GM19467 (cell line): Measurements from ENCODE around the gene LCNL1.
"Not testable (repeated sequence)": the region's sequence is repeated elsewhere in the genome, so short reads cannot be mapped to it uniquely, and the experiment has no call there.

Experiments
- ATAC-seq: cut with Tn5 transposase; IDR thresholded peaks from one replicate; pipeline ENCODE4 v1.9.1; 2021; ENCODE audit warnings: mild to moderate bottlenecking, moderate library complexity; ENCODE audit not compliant: unreplicated experiment

Gene LCNL1

GRCh38 chr9:136991993-136992818 is 9.4 kb downstream of the LCNL1 start, which contains the start of gene PAXX:
Gene PAXX (plus strand): TSS chr9:136992422. CDS start chr9:136992444, 22 bp downstream.
- ATAC-seq = peak; percentile 64

- ATAC-seq = no peak
Observed at GRCh38 chr9:136992819-136993369, 10.1 kb downstream of the LCNL1 start.

- no peak for ATAC-seq
Observed at GRCh38 chr9:136994180-136994887, 11.5 kb downstream of the LCNL1 start.

- no peak for ATAC-seq
Observed at GRCh38 chr9:136994888-136995230, 12.1 kb downstream of the LCNL1 start.

GRCh38 chr9:136995362-136995761 is 12.6 kb downstream of the LCNL1 start:
- no peak for ATAC-seq

GRCh38 chr9:136995772-136996311 is 13.0 kb downstream of the LCNL1 start:
- no peak for ATAC-seq

- ATAC-seq = no peak
Observed at GRCh38 chr9:136996361-136997292, 13.8 kb downstream of the LCNL1 start, which contains the start of gene CLIC3. Gene CLIC3 (minus strand): TSS chr9:136996568. CDS start chr9:136996543, 25 bp downstream.

- ATAC-seq = no peak
Observed at GRCh38 chr9:136997371-136997770, 14.6 kb downstream of the LCNL1 start.

GRCh38 chr9:136997830-136998234 is 15.0 kb downstream of the LCNL1 start:
- no peak for ATAC-seq

- peak; percentile 72 for ATAC-seq
Observed at GRCh38 chr9:137000177-137000930, 17.6 kb downstream of the LCNL1 start.

GRCh38 chr9:137001857-137002645 is 19.3 kb downstream of the LCNL1 start:
- no peak for ATAC-seq

- ATAC-seq = no peak
Observed at GRCh38 chr9:137002646-137003041, 19.9 kb downstream of the LCNL1 start.

GRCh38 chr9:137004285-137004684 is 21.5 kb downstream of the LCNL1 start:
- not testable (repeated sequence) for ATAC-seq

- ATAC-seq = no peak
Observed at GRCh38 chr9:137006116-137007003, 23.6 kb downstream of the LCNL1 start.

- ATAC-seq = no peak
Observed at GRCh38 chr9:137007108-137007815, 24.5 kb downstream of the LCNL1 start.

GRCh38 chr9:137007816-137008270 is 25.1 kb downstream of the LCNL1 start:
- ATAC-seq = no peak

GRCh38 chr9:137008312-137008711 is 25.5 kb downstream of the LCNL1 start:
- ATAC-seq = no peak
